HCT116 (cell line): ENCODE measurements around the gene NBAS. TPM values are rescaled to one million over a fixed set of nuclear protein-coding genes. Genes with fewer than 3 reads are reported as not detected.

Experiments used
- ATAC-seq: fragments of 200-7000 bp; cut with Tn5 transposase; 2 replicates; pipeline ENCODE4 v1.9.1; 2020; ENCODE audit warnings: mild to moderate bottlenecking, moderate library complexity
- BruUV-seq: library from RNA; stranded (reverse); fragments of 400-500 nt; replicated peaks from 2 replicates; lab custom pipeline; 2021; lab: Mats Ljungman, UMichigan
- CTCF ChIA-PET: fragments of 300-600 bp; sonication (Branson Sonifier 250); formaldehyde crosslinking; loops from one replicate; lab custom pipeline; 2021; ENCODE audit warnings: antibody characterized with exemption; lab: Charles Lee
- POLR2A ChIA-PET: fragments of 300-600, 350-600 bp; sonication (Branson Sonifier 250); formaldehyde crosslinking; loops from one replicate; lab custom pipeline; 2021; ENCODE audit warnings: antibody characterized with exemption; lab: Charles Lee
- RAD21 ChIA-PET, 2 experiments: fragments of 300-600 bp; sonication (Branson Sonifier 250); formaldehyde crosslinking; loops; one replicate each; lab custom pipeline; 2023; ENCODE audit warnings: low total read pairs in 2 of 2; ENCODE audit not compliant: uncharacterized antibody in 2 of 2, unreplicated experiment in 2 of 2, low non-redundant PET in 1 of 2; lab: Charles Lee
- DNase-seq: peaks from one replicate; pipeline ENCODE4 v3.0.0-alpha.2; 2010; ENCODE audit warnings: low read depth, low spot score
- H2AFZ ChIP-seq: fragments of 200-600 bp; shearing (Covaris generic), sonication (generic); 2 replicates; pipeline ENCODE4 v1.6.1; 2017; ENCODE audit warnings: low read depth, mixed run types, mixed read lengths, antibody characterized with exemption, low read length; ENCODE audit not compliant: poor library complexity, severe bottlenecking
- H3K27ac ChIP-seq: 2 replicates; pipeline ENCODE4 v1.5.1; 2012; ENCODE audit warnings: low read depth, low read length
- H3K27me3 ChIP-seq: fragments of 200-600 bp; sonication (generic); 2 replicates; pipeline ENCODE4 v1.6.1; 2016; ENCODE audit warnings: mixed run types, low read length, mixed read lengths; ENCODE audit not compliant: insufficient read depth
- H3K36me3 ChIP-seq, 2 experiments: fragments of 200-500 bp in 1 of 2; fragments of 200-600 bp in 1 of 2; sonication (Bioruptor generic) in 1 of 2; sonication (generic) in 1 of 2; 2 replicates each; pipeline versions ENCODE4 v1.5.1 to v1.6.1; 2014 to 2016; ENCODE audit warnings: low read length in 2 of 2, inconsistent platforms in 1 of 2, mixed read lengths in 1 of 2, mixed run types in 1 of 2; ENCODE audit not compliant: insufficient read depth in 2 of 2, control insufficient read depth in 1 of 2
- H3K4me1 ChIP-seq, 2 experiments: fragments of 200-600 bp in 1 of 2; sonication (generic) in 1 of 2; 2 replicates each; pipeline versions ENCODE4 v1.5.1 to v1.6.1; 2012 to 2017; ENCODE audit warnings: low read length in 2 of 2, inconsistent platforms in 1 of 2, mild to moderate bottlenecking in 1 of 2, mixed read lengths in 1 of 2, mixed run types in 1 of 2, moderate library complexity in 1 of 2; ENCODE audit not compliant: insufficient read depth in 2 of 2, control insufficient read depth in 1 of 2
- H3K4me2 ChIP-seq: fragments of 200-600 bp; sonication (generic); 2 replicates; pipeline ENCODE4 v1.6.1; 2017; ENCODE audit warnings: mixed run types, low read length, mixed read lengths
- H3K4me3 ChIP-seq, 2 experiments: fragments of 200-600 bp in 1 of 2; sonication (generic) in 1 of 2; replicated peaks in 1 of 2; 2 replicates each; pipeline ENCODE4 v1.5.1; 2011 to 2016; ENCODE audit warnings: low read length in 2 of 2, control low read depth in 1 of 2, low read depth in 1 of 2, mild to moderate bottlenecking in 1 of 2, mixed read lengths in 1 of 2, mixed run types in 1 of 2
- H3K79me2 ChIP-seq: fragments of 200-600 bp; sonication (generic); 2 replicates; pipeline ENCODE4 v1.6.1; 2017; ENCODE audit warnings: mild to moderate bottlenecking, mixed run types, low read length, moderate library complexity, mixed read lengths; ENCODE audit not compliant: insufficient read depth
- H3K9ac ChIP-seq: fragments of 200-600 bp; sonication (generic); 2 replicates; pipeline ENCODE4 v1.6.1; 2016; ENCODE audit warnings: low read length, mixed read lengths
- H3K9me2 ChIP-seq: fragments of 200-600 bp; sonication (generic), shearing (Covaris generic); 2 replicates; pipeline ENCODE4 v1.6.1; 2017; ENCODE audit warnings: mixed run types, mild to moderate bottlenecking, moderate library complexity; ENCODE audit not compliant: insufficient read depth
- H3K9me3 ChIP-seq, 2 experiments: fragments of 200-500 bp in 1 of 2; fragments of 200-600 bp in 1 of 2; sonication (Bioruptor generic) in 1 of 2; sonication (generic) in 1 of 2; 2 replicates each; pipeline ENCODE4 v1.6.1; 2014 to 2017; ENCODE audit warnings: low read length in 2 of 2, mixed read lengths in 2 of 2, inconsistent platforms in 1 of 2, low read depth in 1 of 2, mild to moderate bottlenecking in 1 of 2, mixed run types in 1 of 2, moderate library complexity in 1 of 2; ENCODE audit not compliant: control insufficient read depth in 1 of 2, insufficient read depth in 1 of 2
- H4K20me1 ChIP-seq: fragments of 200-600 bp; sonication (generic), shearing (Covaris generic); 2 replicates; pipeline ENCODE4 v1.6.1; 2017; ENCODE audit warnings: mixed run types, mild to moderate bottlenecking, moderate library complexity; ENCODE audit not compliant: insufficient read depth
- ATF3 ChIP-seq: IDR thresholded peaks from 2 replicates; pipeline ENCODE4 v1.6.1; 2012
- EGR1 ChIP-seq: IDR thresholded peaks from 2 replicates; pipeline ENCODE4 v1.6.1; 2012; ENCODE audit warnings: low read depth
- ELF1 ChIP-seq: IDR thresholded peaks from 2 replicates; pipeline ENCODE4 v1.6.1; 2012; ENCODE audit warnings: low read depth, borderline replicate concordance
- EZH2 ChIP-seq: fragments of 200-600 bp; sonication (generic); IDR thresholded peaks from 2 replicates; pipeline ENCODE4 v1.6.1; 2017; ENCODE audit warnings: antibody characterized with exemption, mixed run types
- EZH2phosphoT487 ChIP-seq: fragments of 200-600 bp; IDR thresholded peaks from 2 replicates; pipeline ENCODE4 v1.6.1; 2018; ENCODE audit warnings: antibody characterized with exemption, borderline replicate concordance
- JUND ChIP-seq: IDR thresholded peaks from 2 replicates; pipeline ENCODE4 v1.6.1; 2012
- REST ChIP-seq: IDR thresholded peaks from 2 replicates; pipeline ENCODE4 v1.6.1; 2012; ENCODE audit warnings: low read depth
- SP1 ChIP-seq: IDR thresholded peaks from 2 replicates; pipeline ENCODE4 v1.6.1; 2012; ENCODE audit warnings: low read depth
- TCF7L2 ChIP-seq: IDR thresholded peaks from 2 replicates; pipeline ENCODE4 v1.7.0; 2011; ENCODE audit warnings: borderline replicate concordance, inconsistent platforms; ENCODE audit not compliant: insufficient read depth, insufficient read length; ENCODE audit errors: extremely low read depth
- YY1 ChIP-seq: IDR thresholded peaks from 2 replicates; pipeline ENCODE4 v1.6.1; 2011; ENCODE audit warnings: low read length, low read depth, moderate library complexity, mild to moderate bottlenecking; ENCODE audit not compliant: insufficient replicate concordance; ENCODE audit errors: extremely low read depth
- ZFX ChIP-seq: fragments of 450-650 bp; IDR thresholded peaks from 2 replicates; pipeline ENCODE4 v1.6.1; 2017
- intact Hi-C: fragments of 100-400 bp; cut with micrococcal nuclease; formaldehyde crosslinking; loops from 2 replicates; pipeline ENCODE4 v1.10.0; 2022
- total RNA-seq: library from RNA; stranded (reverse); gene quantifications from one replicate; pipeline ENCODE4 v1.2.1, GENCODE V29; 2021; ENCODE audit not compliant: unreplicated experiment

The NBAS gene
- total RNA-seq, 1 experiment from 2014 or later: 32.8 TPM

- TF ChIP-seq SP1 (no peak), TCF7L2 (no peak), ATF3 (no peak)
Measured at GRCh38 chr2:15561574-15562344, 625 bp upstream of the NBAS start.

GRCh38 chr2:15560140-15560987 is 770 bp downstream of the NBAS start:
- Histone ChIP-seq H3K36me3 (no peaks in the 10 kb centered on the region), H3K9ac (peak overlapping the region; percentile 72), H4K20me1 (no peaks in the 10 kb centered on the region), H3K79me2 (peaks cover 34% of the 10 kb centered on the region), H3K4me2 (peak overlapping the region; percentile 87), H3K9me2 (no peaks in the 10 kb centered on the region), H3K9me3 (no peaks in the 10 kb centered on the region), H2AFZ (no peak overlapping the region), H3K27ac (peak overlapping the region; percentile 32), H3K27me3 (no peaks in the 10 kb centered on the region), H3K4me3 (peak overlapping the region; percentile 75 to 79), H3K4me1 (peaks cover 2 to 13% of the 10 kb centered on the region in 2 experiments; a peak in 2 of 4 replicates)
- intact Hi-C loops: loop anchor here (2.0 kb wide), 1 partner anchor 30 kb away; the partner anchor contains the start of gene DDX1
- POLR2A ChIA-PET: no interaction called here
- RAD21 ChIA-PET: interaction anchor here in 1 of 2 experiments (1.2 kb wide), 1 partner anchor 17 kb away, joined by 3 read pairs; no protein-coding TSS in a partner anchor
- BruUV-seq: TSS peak; percentile 72
- DNase-seq (no peak), ATAC-seq (peak; percentile 69)
- CTCF ChIA-PET: interaction anchor here (1.0 to 2.1 kb wide), 3 partner anchors 14 to 17 kb away, joined by 3 to 13 read pairs (median 12); no protein-coding TSS in a partner anchor
- TF ChIP-seq EGR1 (no peak), YY1 (no peak), TCF7L2 (no peak), ELF1 (no peak), EZH2phosphoT487 (no peak), ATF3 (no peak), ZFX (no peak), REST (no peak), EZH2 (no peak), JUND (no peak)

More at GRCh38 chr2:15561574-15562344, 625 bp upstream of the NBAS start:
- DNase-seq: no peak
- Histone ChIP-seq H4K20me1 (no peaks in the 10 kb centered on the region), H3K4me3 (peak overlapping the region; percentile 75 to 79), H3K4me1 (peaks cover 2 to 13% of the 10 kb centered on the region in 2 experiments; a peak in 2 of 4 replicates), H3K9ac (peak overlapping the region; percentile 72), H3K4me2 (peak overlapping the region; percentile 87), H3K9me3 (no peaks in the 10 kb centered on the region), H3K27me3 (no peaks in the 10 kb centered on the region), H2AFZ (peak overlapping the region; percentile 98), H3K79me2 (peaks cover 29% of the 10 kb centered on the region), H3K9me2 (no peaks in the 10 kb centered on the region), H3K36me3 (no peaks in the 10 kb centered on the region), H3K27ac (peak overlapping the region; percentile 3; the same call in 1 of the 2 replicates)
- CTCF ChIA-PET: interaction anchor here (0.7 to 2.0 kb wide), 3 partner anchors 15 to 144 kb away, joined by 3 to 13 read pairs (median 3); no protein-coding TSS in a partner anchor
- intact Hi-C loops: loop anchor here (2.0 kb wide), 1 partner anchor 29 kb away; the partner anchor contains the start of gene DDX1
- RAD21 ChIA-PET: interaction anchor here in 1 of 2 experiments (1.2 kb wide), 1 partner anchor 15 kb away, joined by 3 read pairs; no protein-coding TSS in a partner anchor
- ATAC-seq: peak; percentile 18
- POLR2A ChIA-PET: interaction anchor here (1.0 kb wide), 1 partner anchor 15 kb away, joined by 4 read pairs; no protein-coding TSS in a partner anchor
- no TSS peak for BruUV-seq
